Natural killer cell (primary cell): ENCODE results near the gene UGT1A6. TPM values are rescaled to one million over a fixed set of nuclear protein-coding genes. Genes with fewer than 3 reads are reported as not detected.

Experiments
- ATAC-seq, 3 donors: fragments of 150-1000 bp in 2 of 3; fragments of 200-7000 bp in 1 of 3; cut with Tn5 transposase; 1 replicate in 1 of 3; 2 replicates in 2 of 3; pipeline ENCODE4 v1.10.0; 2021; ENCODE audit warnings: mild to moderate bottlenecking in 2 of 3, moderate library complexity in 2 of 3
- DNase-seq, 2 donors: peaks; one replicate each; pipeline versions ENCODE4 v3.0.0 to v3.0.0-alpha.2; 2013 to 2021; ENCODE audit warnings: mixed read lengths in 1 of 2
- H3K27ac ChIP-seq: one replicate; pipeline ENCODE4 v1.5.1; 2013; ENCODE audit warnings: mild to moderate bottlenecking, low read length
- H3K27me3 ChIP-seq: one replicate; pipeline ENCODE4 v1.6.1; 2013; ENCODE audit warnings: low read length; ENCODE audit not compliant: control insufficient read depth, insufficient read depth
- H3K36me3 ChIP-seq: one replicate; pipeline ENCODE4 v1.6.1; 2013; ENCODE audit warnings: low read length; ENCODE audit not compliant: control insufficient read depth, insufficient read depth
- H3K4me1 ChIP-seq: one replicate; pipeline ENCODE4 v1.6.1; 2013; ENCODE audit warnings: low read length; ENCODE audit not compliant: control insufficient read depth, insufficient read depth
- H3K4me3 ChIP-seq: one replicate; pipeline ENCODE4 v1.5.1; 2013; ENCODE audit warnings: low read length
- H3K9me3 ChIP-seq: one replicate; pipeline ENCODE4 v1.6.1; 2013; ENCODE audit warnings: low read length; ENCODE audit not compliant: control insufficient read depth, insufficient read depth
- H3K27ac Mint-ChIP-seq, 2 donors: one replicate each; pipeline ENCODE4 v1.8.0; 2022; ENCODE audit warnings: mild to moderate bottlenecking in 2 of 2, mixed read lengths in 2 of 2, moderate library complexity in 1 of 2
- H3K27me3 Mint-ChIP-seq, 2 donors: one replicate each; pipeline ENCODE4 v1.8.0; 2022; ENCODE audit warnings: low read depth in 2 of 2, mixed read lengths in 2 of 2
- H3K36me3 Mint-ChIP-seq: one replicate; pipeline ENCODE4 v1.8.0; 2022; ENCODE audit warnings: mixed read lengths
- H3K4me1 Mint-ChIP-seq, 2 donors: one replicate each; pipeline ENCODE4 v1.8.0; 2022; ENCODE audit warnings: mixed read lengths in 2 of 2
- H3K4me3 Mint-ChIP-seq: one replicate; pipeline ENCODE4 v1.8.0; 2022; ENCODE audit warnings: mild to moderate bottlenecking, moderate library complexity, mixed read lengths
- H3K9me3 Mint-ChIP-seq, 2 donors: one replicate each; pipeline ENCODE4 v1.8.0; 2022; ENCODE audit warnings: mixed read lengths in 2 of 2
- CTCF ChIP-seq: fragments of 200-600 bp; IDR thresholded peaks from one replicate; pipeline ENCODE4 v1.8.0; 2022; ENCODE audit warnings: antibody characterized with exemption
- WGBS: methylation state at CpG from one replicate; pipeline ENCODE4 v1.1.7; 2013; ENCODE audit warnings: missing lambda C conversion rate; ENCODE audit not compliant: insufficient coverage; 5-methylcytosine and 5-hydroxymethylcytosine counted together
- intact Hi-C: fragments of 100-400 bp; cut with micrococcal nuclease; formaldehyde crosslinking; loops from one replicate; pipeline ENCODE4 v1.14.2; 2022
- total RNA-seq, 4 donors: library from RNA; stranded (reverse); fragments of 120-200 nt in 1 of 4; gene quantifications; one replicate each; pipeline versions ENCODE4 v1.2.3 to v1.2.4, GENCODE V29; 2013 to 2022

UGT1A6 gene
- total RNA-seq, 3 donors from 2014 or later (not counting 1 experiment from before 2014, with no cell fraction given): not detected

DNA sequence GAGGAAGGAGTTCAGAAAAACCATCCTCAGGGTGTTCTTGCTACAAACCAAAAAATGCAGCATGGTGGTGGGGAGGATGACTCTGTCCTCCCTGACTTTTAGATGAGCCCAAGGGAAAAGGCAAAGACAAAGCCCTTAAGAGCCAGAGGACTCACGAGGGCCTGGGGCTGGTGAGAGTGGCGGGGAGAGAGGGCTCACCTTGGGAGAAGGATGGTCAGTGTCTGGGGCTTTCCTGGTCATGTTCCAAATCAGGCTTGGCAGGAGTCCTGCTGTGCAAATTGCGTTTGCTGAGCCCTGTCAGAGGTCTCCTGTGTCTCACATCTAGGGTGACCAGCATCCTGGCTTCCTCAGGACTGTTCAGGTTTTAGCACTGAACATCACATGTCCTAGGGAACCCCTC lies 72.1 kb downstream of the UGT1A6 start:
- Histone ChIP-seq H3K27ac (no peak overlapping the region), H3K9me3 (no peaks in the 10 kb centered on the region), H3K27me3 (peaks cover 4% of the 10 kb centered on the region), H3K4me1 (no peaks in the 10 kb centered on the region), H3K4me3 (no peak overlapping the region), H3K36me3 (no peaks in the 10 kb centered on the region)
- Mint-ChIP-seq H3K36me3 (no peaks in the 10 kb centered on the region), H3K27ac (no peak overlapping the region), H3K4me3 (no peak overlapping the region), H3K4me1 (no peaks in the 10 kb centered on the region), H3K9me3 (no peaks in the 10 kb centered on the region), H3K27me3 (peaks cover 28 to 36% of the 10 kb centered on the region in 2 donors)
- no peak for TF ChIP-seq CTCF
- WGBS: 72% methylated on average over 3 of the region's 3 CpGs
- DNase-seq (no peak), ATAC-seq (no peak)
- intact Hi-C loops: no loop called here

DNA sequence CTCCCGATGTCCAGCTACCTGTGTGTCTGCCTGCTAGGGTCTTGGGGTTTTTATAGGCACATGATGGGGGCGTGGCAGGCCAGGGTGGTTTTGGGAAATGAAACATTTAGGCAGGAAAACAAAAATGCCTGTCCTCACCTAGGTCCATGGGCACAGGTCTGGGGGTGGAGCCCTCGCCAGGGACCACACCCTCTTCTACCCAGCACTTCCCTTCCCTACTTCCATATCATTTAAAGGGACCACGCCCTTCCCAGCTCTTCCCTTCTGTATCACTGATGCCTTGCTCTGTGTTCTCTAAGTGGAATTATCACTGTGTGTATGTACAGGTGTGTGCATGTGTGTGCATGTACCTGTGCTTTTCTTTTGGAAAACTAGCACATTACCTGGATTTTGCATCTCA lies 73.7 kb downstream of the UGT1A6 start:
- no peaks in the 10 kb centered on the region for H3K9me3 ChIP-seq
- Mint-ChIP-seq H3K27ac (no peak overlapping the region), H3K36me3 (no peaks in the 10 kb centered on the region), H3K4me3 (no peak overlapping the region), H3K4me1 (no peaks in the 10 kb centered on the region), H3K27me3 (peaks cover 28 to 45% of the 10 kb centered on the region in 2 donors), H3K9me3 (no peaks in the 10 kb centered on the region)
- H3K4me3 ChIP-seq: no peak overlapping the region
- no peak overlapping the region for H3K27ac ChIP-seq
- intact Hi-C loops: no loop called here
- DNase-seq (no peak), ATAC-seq (no peak)
- no peaks in the 10 kb centered on the region for H3K4me1 ChIP-seq
- 76% methylated on average over 3 of the region's 4 CpGs for WGBS
- H3K36me3 ChIP-seq: no peaks in the 10 kb centered on the region
- TF ChIP-seq CTCF: no peak
- H3K27me3 ChIP-seq: peaks cover 4% of the 10 kb centered on the region

GRCh38 chr2:233768076-233768475 lies 75.4 kb downstream of the UGT1A6 start:
- no peak overlapping the region for H3K4me3 Mint-ChIP-seq
- no peak overlapping the region for H3K27ac Mint-ChIP-seq
- ATAC-seq (no peak), DNase-seq (no peak)
- no peaks in the 10 kb centered on the region for H3K4me1 Mint-ChIP-seq
- Histone ChIP-seq H3K36me3 (no peaks in the 10 kb centered on the region), H3K27ac (no peak overlapping the region), H3K4me1 (no peaks in the 10 kb centered on the region), H3K27me3 (peaks cover 4% of the 10 kb centered on the region), H3K9me3 (no peaks in the 10 kb centered on the region), H3K4me3 (no peak overlapping the region)
- peaks cover 28 to 50% of the 10 kb centered on the region in 2 donors for H3K27me3 Mint-ChIP-seq
- WGBS: 83% methylated on average over 4 of the region's 4 CpGs
- intact Hi-C loops: no loop called here
- no peak for TF ChIP-seq CTCF
- H3K9me3 Mint-ChIP-seq: no peaks in the 10 kb centered on the region
- H3K36me3 Mint-ChIP-seq: no peaks in the 10 kb centered on the region

GRCh38 chr2:233769260-233769659 lies 76.6 kb downstream of the UGT1A6 start:
- Histone ChIP-seq H3K27ac (no peak overlapping the region), H3K27me3 (peaks cover 4% of the 10 kb centered on the region), H3K4me3 (no peak overlapping the region), H3K9me3 (no peaks in the 10 kb centered on the region), H3K4me1 (no peaks in the 10 kb centered on the region), H3K36me3 (no peaks in the 10 kb centered on the region)
- ATAC-seq (no peak), DNase-seq (no peak)
- WGBS: 94% methylated on average over 9 of the region's 9 CpGs
- H3K4me3 Mint-ChIP-seq: no peak overlapping the region
- no peak overlapping the region for H3K27ac Mint-ChIP-seq
- no peaks in the 10 kb centered on the region for H3K9me3 Mint-ChIP-seq
- TF ChIP-seq CTCF: no peak
- no peaks in the 10 kb centered on the region for H3K36me3 Mint-ChIP-seq
- H3K27me3 Mint-ChIP-seq: peaks cover 20 to 38% of the 10 kb centered on the region in 2 donors
- intact Hi-C loops: no loop called here
- H3K4me1 Mint-ChIP-seq: no peaks in the 10 kb centered on the region
